Measurements from ENCODE around the gene TRAF6. TPM values are rescaled to one million over a fixed set of nuclear protein-coding genes. Genes with fewer than 3 reads are reported as not detected.

Gene TRAF6
- total and polyA plus RNA-seq, 10 of the 15 experiments (the other 5 are each of a cell fraction or from before 2014, with no cell fraction given): 1.4 to 10.9 (median 7.0) TPM

DNA sequence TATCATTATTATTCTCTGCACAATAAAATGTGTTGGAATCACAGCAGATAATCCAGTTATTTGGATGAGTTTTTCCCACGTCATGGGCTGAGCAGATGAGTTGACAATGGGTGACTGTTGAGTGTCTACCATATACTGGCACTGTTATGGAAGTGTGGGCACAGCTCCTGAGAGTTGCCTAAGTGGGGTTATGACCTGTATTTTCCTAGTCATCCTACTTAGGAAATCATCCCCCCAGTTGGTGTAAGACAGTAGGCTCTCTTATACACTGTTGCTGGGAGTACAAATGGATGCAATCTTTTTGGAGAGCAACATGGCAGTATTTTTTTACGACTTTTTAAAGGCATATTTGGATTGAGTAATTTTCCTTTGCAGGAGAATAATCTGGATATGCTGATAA lies 66.4 kb downstream of the TRAF6 start:
- RAD21 ChIA-PET (ENCODE audit: unreplicated experiment): no interaction called here
- H3K9ac ChIP-seq (ENCODE audit: control insufficient read depth, insufficient read depth, low read length): no peak overlapping the region
- in situ Hi-C loops (cut with MboI): no loop called here
- H2AFZ ChIP-seq (ENCODE audit: control insufficient read depth, low read depth, low read length): no peak overlapping the region
- H3K36me3 ChIP-seq (ENCODE audit: control insufficient read depth in 2 of 2, insufficient read depth in 2 of 2, low read length in 1 of 2): no peaks in the 10 kb centered on the region
- no peak for ATAC-seq
- H3K27me3 ChIP-seq (replicated peaks in 1 of 2; ENCODE audit: control insufficient read depth in 2 of 2, insufficient read depth in 2 of 2, low read length in 1 of 2): no peaks in the 10 kb centered on the region
- no peak overlapping the region for H3K4me2 ChIP-seq (ENCODE audit: control insufficient read depth, insufficient read depth)
- POLR2A ChIA-PET: no interaction called here
- TF ChIP-seq NBN (IDR thresholded peaks at IDR 0.05): no peak
- TF ChIP-seq, protein P1, sequence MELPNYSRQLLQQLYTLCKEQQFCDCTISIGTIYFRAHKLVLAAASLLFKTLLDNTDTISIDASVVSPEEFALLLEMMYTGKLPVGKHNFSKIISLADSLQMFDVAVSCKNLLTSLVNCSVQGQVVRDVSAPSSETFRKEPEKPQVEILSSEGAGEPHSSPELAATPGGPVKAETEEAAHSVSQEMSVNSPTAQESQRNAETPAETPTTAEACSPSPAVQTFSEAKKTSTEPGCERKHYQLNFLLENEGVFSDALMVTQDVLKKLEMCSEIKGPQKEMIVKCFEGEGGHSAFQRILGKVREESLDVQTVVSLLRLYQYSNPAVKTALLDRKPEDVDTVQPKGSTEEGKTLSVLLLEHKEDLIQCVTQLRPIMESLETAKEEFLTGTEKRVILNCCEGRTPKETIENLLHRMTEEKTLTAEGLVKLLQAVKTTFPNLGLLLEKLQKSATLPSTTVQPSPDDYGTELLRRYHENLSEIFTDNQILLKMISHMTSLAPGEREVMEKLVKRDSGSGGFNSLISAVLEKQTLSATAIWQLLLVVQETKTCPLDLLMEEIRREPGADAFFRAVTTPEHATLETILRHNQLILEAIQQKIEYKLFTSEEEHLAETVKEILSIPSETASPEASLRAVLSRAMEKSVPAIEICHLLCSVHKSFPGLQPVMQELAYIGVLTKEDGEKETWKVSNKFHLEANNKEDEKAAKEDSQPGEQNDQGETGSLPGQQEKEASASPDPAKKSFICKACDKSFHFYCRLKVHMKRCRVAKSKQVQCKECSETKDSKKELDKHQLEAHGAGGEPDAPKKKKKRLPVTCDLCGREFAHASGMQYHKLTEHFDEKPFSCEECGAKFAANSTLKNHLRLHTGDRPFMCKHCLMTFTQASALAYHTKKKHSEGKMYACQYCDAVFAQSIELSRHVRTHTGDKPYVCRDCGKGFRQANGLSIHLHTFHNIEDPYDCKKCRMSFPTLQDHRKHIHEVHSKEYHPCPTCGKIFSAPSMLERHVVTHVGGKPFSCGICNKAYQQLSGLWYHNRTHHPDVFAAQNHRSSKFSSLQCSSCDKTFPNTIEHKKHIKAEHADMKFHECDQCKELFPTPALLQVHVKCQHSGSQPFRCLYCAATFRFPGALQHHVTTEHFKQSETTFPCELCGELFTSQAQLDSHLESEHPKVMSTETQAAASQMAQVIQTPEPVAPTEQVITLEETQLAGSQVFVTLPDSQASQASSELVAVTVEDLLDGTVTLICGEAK (IDR thresholded peaks at IDR 0.05; ENCODE audit: borderline replicate concordance): no peak
- TF ChIP-seq TBL1XR1 (IDR thresholded peaks at IDR 0.05; ENCODE audit: low read depth, low read length): no peak
- TF ChIP-seq, protein P2, sequence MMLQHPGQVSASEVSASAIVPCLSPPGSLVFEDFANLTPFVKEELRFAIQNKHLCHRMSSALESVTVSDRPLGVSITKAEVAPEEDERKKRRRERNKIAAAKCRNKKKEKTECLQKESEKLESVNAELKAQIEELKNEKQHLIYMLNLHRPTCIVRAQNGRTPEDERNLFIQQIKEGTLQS (IDR thresholded peaks at IDR 0.05; ENCODE audit: borderline replicate concordance, extremely low read depth, low read depth, low read length): no peak
- TF ChIP-seq RFX5 (IDR thresholded peaks at IDR 0.05; ENCODE audit: low read depth, low read length): no peak
- TF ChIP-seq ZZZ3 (IDR thresholded peaks at IDR 0.05; ENCODE audit: control insufficient read depth, insufficient read length, low read depth): no peak
- no peak for TF ChIP-seq EGR1 (IDR thresholded peaks at IDR 0.05; ENCODE audit: borderline replicate concordance in 1 of 2, low read depth in 2 of 2, low read length in 2 of 2)
- TF ChIP-seq GATAD2B (conservative IDR thresholded peaks at IDR 0.05; ENCODE audit: low read depth): no peak
- TF ChIP-seq MXI1 (IDR thresholded peaks at IDR 0.05; ENCODE audit: low read depth, low read length): no peak
- FAIRE-seq: no peak
- intact Hi-C loops (cut with micrococcal nuclease; ENCODE audit: unreplicated experiment): no loop called here
- DNase-seq (ENCODE audit: low read depth, low spot score): no peak
- CTCF ChIA-PET: no interaction called here
- WGBS (ENCODE audit: insufficient coverage, insufficient replicate concordance, low lambda C conversion rate, missing lambda C conversion rate): 6% methylated on average over 2 of the region's 2 CpGs
- SMC1A ChIA-PET (ENCODE audit: uncharacterized antibody, unreplicated experiment): no interaction called here
- BruUV-seq (replicated peaks): no TSS peak
- H3K79me2 ChIP-seq (ENCODE audit: control insufficient read depth, insufficient read depth, low read length): no peaks in the 10 kb centered on the region
- H4K20me1 ChIP-seq (ENCODE audit: control insufficient read depth, insufficient read depth): no peaks in the 10 kb centered on the region
- H3K4me3 ChIP-seq: no peak overlapping the region
- no peak overlapping the region for H3K27ac ChIP-seq (ENCODE audit: control insufficient read depth, insufficient read depth)
- no peaks in the 10 kb centered on the region; the same call in 1 of the 3 replicates for H3K9me3 ChIP-seq (replicated peaks; ENCODE audit: control insufficient read depth, insufficient read depth, low read length)
- H3K4me1 ChIP-seq (ENCODE audit: control insufficient read depth, insufficient read depth, low read length): peaks cover 6% of the 10 kb centered on the region
